Subcutaneous preadipocyte (primary cell): ENCODE results near the gene POM121L12. TPM values are rescaled to one million over a fixed set of nuclear protein-coding genes. Genes with fewer than 3 reads are reported as not detected.

Experiments
- total RNA-seq: library from RNA; depleted of rRNA; stranded (reverse); fragments of >200 nt; gene quantifications from 2 replicates; pipeline ENCODE4 v1.2.3, GENCODE V29; 2012

The POM121L12 gene
- total RNA-seq, result not detected in 2 replicates

GRCh38 chr7:53035499-53036412 lies at the start of gene POM121L12:
POM121L12 (plus strand) TSS chr7:53035633; CDS start chr7:53035672, 39 bp downstream.

